Hippocampal formation (tissue), 2 donors: ENCODE measurements around the gene RELT.
A peak's percentile ranks its signal among the peaks of the same experiment; 100 is the strongest.

Experiments used
- DNase-seq, 2 donors: peaks; one replicate each; lab custom pipeline; 2025; lab: John Stamatoyannopoulos, UW

The RELT gene

DNA sequence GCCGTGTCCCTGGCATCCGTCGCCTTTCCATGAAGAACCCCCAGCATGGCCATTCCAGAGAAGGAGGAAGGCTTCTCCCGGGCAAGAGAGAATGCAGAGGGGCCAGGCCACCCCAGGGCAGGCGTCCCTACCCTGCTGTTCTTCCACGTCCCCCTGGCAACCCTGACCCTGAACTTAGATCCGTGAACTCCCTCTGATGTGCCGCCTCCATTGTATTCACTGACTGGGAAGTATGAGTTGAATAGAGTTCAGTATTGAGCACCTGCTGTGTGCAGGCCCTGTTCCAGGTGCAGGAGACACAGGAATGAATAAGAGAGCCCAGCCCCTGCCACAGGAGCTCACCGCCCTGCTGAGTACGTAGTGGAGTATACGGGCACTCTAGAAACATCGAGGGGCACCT, 29.1 kb upstream of the RELT start:
- no peak for DNase-seq

DNA sequence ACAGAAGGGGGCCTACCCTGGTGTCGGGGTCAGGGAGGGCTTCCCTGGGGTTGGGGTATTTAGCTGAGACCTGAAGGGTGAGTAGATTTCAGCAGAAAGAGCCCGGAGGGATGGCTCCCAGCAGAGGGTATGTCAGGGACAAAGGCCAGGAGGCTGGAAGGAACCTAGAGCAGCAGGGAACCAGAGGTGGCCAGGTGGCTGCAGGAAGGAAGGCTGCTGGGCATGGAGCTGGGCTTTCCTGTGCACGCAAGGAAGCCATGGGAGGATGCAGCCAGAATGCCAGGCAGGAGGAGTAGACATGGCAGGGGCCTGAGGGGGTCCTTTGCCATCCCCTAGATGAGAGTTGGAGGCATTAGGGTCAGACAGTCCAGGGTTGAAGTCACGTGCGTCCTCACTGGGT, 27.4 kb upstream of the RELT start:
- DNase-seq: no peak

DNA sequence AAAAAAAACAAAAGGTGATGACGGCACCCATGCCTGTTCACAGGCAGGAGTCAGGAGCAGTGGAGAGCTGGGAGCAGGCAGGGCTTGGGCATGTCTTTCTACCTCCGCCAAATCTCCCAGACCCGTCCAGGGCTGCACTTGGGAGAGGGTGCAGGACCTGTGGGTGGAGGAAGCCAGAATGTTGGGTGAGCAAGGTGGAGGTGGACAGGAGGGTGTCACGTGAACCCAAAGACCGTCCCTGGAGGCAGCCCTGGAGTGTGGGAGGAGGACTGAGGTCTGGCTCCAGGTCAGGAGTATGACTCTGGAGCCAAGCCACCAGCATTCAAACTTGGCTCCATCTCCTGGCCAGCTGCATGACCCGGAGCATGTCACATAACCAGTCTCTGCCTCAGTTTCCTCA, 26.6 kb upstream of the RELT start:
- DNase-seq: no peak

DNA sequence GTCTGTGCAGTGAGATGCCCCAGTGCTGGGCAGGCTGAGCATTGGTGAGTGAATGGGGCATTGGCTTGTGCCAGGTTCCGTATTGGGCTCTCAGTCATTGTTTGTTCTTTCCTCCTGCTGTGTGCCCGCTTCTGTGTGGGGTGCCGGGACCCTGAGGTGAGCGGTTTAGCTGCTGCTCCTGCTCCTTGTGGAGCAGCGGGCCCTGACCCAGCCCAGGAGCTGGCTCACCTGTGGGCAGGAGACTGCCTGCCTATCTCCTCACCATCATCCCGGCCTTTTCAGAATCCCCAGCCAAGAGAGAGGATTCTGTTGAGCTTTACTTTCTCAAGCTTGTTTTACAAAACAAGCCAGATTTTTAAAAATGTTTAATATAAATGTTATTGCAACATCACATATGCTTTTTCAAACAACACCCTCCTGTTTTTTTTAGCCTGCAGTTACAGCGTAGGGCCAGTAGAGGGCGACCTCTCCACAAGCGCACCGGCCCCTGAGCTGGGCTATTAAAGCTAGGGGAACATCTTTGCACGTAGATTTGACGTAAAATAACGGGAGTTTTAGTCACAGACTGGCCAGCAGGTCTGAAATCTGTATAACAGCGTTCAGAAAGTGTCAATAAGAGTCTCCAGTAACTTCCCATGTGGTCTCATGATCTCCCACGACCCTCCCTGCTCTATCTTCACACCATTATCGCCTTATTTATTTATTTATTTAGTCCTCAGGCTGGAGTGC, 25.1 kb upstream of the RELT start:
- peak; percentile 13 to 60 for DNase-seq

DNA sequence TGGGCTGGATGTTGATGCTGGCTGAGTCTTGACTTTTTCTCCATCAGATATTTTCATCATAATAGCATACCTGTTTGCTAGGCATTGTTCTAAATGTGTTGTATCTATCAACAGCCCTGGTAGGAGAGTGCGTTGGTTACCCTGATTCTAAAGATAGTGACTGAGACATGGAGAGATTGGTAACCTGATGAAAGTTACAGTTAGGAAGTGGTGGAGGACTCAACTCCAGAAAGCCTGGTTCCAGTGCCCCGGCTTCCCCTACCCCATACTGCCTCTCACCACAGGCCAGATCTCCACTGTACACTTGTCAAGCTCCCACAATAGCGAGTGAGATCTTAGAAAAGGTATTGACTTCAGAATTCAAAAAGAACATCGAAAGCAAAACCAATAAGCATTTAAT, 22.8 kb upstream of the RELT start:
- DNase-seq: no peak

DNA sequence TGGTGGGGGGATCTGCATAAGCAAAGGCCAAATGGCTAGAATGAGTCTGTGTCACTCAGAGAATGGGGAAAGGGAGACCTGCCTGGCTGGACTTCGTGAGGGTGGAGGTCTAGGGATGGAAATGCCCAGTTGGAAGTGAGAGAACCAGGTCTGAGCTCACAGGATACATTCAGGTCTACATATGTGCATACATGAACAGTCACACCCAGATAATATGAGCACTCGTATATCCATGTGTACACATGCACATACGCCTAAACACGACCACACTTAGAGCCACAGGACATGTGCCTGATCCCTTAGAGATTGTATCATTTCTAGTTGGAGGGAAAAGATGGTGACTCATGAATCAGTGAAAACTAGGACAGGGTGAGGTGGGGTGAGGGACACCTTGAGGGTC, 21.1 kb upstream of the RELT start:
- DNase-seq: no peak

DNA sequence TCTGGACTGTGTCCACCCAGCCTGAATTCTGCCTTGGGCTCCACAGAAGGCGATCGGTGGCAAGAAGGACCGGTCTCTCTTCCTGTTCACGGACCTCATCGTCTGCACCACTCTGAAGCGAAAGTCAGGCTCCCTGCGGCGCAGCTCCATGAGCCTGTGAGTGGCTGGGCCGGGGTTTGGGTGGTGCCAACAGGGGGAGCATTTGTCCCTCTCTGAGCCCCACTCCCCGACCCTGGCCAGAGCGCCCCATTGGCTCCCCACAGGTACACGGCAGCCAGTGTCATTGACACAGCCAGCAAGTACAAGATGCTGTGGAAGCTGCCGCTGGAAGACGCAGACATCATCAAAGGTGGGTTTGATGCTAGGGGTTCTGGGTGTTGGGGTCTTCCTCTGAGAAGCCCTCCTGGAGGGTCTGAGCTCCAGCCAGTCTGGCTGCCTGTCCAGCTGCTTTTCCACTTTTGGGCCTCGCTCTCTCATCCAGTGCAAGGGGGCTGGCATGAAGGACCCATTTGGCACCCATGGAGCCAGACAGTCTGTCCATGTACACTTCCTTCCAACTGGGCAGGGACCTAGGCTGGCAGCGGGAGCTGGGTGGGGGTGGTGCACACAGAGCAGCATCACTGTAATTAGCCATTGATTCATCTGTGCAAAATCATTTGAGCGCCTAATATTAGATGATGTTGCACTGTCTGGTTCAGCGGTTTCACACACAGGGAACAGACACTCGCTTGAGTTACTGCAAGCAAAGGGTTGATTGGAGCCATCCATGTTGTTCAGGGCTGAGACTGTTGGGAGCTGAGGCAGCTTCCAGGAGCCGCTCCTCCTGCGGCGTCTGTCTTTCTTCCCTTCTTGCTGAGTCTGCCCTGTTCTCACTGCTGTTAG, 19.0 kb upstream of the RELT start:
- DNase-seq: no peak

DNA sequence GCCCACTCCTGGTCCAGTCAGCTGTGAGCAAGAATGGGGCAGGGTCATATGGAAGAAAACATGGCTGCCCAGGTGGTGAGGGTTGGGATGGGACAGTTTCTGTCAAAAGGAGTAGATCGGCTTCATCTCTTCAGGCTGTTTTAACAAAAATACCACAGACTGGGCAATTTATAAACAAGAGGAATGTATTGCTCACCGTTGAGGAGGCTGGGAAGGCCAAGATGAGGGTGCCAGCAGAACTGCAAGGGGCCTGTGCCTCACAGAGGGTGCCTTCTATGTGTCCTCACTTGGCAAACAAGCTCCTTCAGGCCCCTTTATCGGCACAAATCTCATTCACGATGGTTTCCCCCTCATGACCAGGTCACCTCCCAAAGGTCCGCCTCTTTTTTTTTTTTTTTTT, 18.1 kb upstream of the RELT start:
- DNase-seq: no peak

DNA sequence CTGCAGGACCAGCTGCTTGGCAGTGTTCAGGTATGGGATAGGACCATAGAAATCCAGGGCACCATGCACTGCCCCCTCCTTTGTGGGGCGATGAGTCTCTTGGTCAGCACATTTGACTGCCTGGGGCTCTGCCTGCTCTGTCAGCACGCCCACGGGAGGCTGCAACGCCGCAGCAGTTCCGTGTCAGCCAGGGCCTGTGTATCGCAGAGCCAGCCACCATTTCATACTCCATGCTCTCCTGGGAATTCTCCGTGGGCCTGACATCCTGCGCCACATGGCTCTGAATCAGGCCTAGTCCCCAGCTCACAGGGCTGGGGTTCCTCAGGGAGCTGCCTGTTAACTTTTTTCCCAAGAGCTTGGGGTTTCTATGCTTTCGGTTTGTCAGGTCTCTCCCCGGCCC, 16.9 kb upstream of the RELT start:
- no peak for DNase-seq

DNA sequence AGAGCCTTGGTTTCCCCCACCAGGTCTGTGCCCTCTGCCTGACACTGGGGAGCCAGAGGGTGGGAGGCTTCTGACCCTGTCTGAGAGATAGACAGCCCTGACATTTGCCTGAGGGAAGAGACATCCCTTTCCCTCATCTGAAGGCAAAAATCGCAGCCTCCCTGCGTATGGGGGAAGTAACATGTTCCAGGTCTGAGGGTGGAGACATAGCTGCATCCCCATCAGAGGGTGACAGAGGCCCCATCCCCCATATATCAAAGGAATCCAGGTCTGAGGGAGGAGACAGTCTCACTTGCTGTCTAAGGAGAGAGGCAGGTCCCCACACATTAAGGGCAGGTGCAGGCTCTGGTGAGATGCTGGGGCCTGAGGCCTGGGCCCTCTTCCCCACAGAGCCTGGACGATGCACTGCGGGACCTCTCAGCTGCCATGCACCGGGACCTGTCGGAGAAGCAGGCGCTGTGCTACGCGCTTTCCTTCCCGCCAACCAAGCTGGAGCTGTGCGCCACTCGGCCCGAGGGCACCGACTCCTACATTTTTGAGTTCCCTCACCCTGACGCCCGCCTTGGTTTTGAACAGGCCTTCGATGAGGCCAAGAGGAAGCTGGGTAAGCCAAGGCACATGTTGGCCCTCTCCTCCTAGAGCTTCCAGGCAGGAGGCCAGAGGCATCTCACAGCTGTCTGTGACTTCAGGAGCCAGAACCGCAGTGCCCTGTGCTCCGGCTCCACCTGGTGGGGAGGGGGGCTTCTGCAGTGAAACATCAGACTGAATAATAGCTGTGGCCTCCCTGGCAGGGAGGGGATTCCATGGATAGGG, 16.1 kb upstream of the RELT start:
- no peak for DNase-seq

DNA sequence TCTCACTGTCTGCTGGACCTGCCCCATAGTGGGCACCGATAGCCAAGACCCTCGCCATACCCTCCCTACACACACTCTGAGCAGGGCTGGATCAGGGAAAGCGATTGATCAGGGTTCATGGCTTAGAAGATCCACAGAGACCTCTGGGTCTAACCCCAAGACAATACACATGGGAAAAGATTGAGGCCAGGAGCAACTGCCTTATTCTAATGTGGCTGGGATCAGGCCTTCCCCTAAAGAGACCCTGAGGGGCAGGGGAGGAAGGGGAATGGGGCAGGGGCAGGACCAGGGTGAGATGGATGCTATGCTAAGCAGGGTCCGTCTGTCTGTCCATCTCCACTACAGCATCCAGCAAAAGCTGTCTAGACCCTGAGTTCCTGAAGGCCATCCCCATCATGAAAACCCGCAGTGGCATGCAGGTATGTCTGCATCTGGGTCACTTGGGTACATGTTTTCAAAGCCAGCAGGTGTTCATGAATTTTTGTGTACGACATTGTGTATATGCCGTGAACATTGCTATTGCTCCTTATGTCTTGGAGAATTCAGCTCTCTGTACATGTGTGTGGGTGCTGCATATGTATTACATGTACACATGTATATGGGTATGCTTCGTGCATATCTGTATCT, 15.3 kb upstream of the RELT start:
- no peak for DNase-seq

DNA sequence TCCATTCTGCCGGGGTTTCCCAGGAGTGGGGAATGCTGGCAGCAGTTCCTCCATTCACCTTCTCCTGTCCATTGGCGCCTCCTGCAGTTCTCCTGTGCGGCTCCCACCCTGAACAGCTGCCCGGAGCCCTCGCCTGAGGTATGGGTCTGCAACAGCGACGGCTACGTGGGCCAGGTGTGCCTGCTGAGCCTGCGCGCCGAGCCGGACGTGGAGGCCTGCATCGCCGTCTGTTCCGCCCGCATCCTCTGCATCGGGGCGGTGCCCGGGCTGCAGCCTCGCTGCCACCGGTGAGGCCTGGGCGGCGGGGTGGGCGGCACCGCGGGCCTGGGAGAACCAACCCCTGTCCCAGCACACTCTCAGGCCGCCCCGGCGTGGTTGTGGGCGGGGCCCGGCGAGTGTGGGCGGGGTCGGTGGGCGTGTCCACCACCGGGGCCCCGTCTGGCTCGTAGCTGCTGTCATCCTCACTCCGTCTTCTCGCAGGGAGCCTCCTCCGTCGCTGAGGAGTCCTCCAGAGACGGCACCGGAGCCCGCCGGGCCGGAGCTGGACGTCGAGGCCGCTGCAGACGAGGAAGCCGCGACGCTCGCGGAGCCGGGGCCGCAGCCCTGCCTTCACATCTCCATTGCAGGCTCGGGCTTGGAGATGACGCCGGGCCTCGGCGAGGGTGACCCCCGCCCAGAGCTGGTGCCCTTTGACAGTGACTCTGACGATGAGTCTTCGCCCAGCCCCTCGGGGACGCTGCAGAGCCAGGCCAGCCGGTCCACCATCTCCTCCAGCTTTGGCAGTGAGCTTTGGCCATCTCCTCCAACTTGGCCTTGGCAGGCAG, 14.0 kb upstream of the RELT start:
- no peak for DNase-seq

DNA sequence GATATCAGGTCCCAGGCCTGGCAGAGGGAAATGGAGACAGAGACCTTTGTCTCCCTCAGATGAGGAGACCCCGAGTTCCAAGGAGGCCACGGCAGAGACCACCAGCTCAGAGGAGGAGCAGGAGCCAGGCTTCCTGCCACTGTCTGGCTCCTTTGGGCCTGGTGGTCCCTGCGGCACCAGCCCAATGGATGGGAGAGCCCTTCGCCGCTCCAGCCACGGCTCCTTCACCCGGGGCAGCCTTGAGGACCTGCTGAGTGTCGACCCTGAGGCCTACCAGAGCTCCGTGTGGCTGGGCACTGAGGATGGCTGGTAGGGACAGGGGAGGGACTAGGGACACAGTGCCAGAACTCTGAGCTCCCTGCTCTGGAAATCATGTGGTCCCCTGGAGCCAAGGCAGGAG, 13.1 kb upstream of the RELT start:
- no peak for DNase-seq

DNA sequence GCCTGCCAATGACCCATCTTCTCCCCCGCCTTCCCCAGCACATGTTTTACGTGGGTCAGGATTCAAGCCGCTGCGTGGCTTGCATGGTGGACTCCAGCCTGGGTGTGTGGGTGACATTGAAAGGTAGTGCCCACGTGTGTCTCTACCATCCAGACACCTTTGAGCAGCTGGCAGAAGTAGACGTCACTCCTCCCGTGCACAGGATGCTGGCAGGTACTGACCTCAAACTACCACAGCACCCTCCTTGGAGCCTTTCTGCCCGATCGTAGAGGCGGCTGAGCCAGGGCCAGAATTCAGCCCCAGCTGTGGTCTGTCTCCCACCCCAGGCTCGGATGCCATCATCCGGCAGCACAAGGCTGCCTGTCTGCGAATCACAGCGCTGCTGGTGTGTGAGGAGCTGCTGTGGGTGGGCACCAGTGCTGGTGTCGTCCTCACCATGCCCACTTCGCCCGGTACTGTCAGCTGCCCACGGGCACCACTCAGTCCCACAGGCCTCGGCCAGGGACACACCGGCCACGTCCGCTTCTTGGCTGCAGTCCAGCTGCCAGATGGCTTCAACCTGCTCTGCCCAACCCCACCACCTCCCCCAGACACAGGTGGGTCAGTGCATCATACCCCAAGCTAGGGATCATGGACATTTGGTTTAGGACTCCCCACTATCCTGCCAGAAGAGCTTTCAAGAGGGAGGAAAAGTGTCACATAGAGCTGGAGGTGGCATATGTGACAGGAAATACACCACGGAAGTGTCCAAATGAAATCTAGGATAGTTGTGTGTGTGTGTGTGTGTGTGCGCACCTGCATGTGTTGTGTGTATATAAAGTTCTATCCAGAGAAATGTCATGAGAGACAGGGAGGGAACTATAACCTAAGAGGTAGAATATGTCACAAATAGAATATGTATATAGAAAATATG, 10.6 kb upstream of the RELT start:
- DNase-seq: no peak

DNA sequence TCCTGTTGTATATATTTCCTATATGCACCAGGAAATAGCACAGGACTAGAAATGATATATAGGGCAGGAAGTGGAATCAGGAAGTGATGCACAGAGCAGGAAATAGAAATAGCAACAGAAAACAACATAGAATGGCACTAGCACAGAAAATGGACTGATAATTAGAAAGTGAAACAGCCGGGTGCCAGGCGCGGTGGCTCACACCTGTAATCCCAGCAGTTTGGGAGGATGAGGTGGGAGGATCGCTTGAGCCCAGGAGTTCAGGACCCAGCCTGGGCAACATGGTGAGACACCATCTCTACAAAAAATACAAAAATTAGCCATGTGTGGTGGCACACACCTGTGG, 10.0 kb upstream of the RELT start:
- DNase-seq: no peak

DNA sequence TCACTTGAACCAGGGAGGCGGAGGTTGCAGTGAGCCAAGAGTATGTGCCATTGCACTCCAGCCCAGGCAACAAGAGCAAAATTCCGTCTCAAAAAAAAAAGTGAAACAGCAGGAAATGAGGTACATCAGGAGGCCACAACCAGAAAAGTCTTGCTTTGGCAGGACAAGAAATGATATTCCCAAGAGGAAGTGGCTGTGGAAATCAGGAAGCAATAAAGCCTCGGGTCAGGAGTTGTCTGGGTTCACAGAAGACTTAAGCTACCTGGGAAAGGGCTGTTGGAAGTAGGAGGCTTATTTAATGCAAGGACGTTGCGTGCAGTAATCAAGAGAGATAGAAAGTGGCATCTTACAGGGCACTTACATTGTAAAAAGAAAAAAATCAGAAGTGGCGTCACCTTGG, 9.2 kb upstream of the RELT start:
- no peak for DNase-seq

DNA sequence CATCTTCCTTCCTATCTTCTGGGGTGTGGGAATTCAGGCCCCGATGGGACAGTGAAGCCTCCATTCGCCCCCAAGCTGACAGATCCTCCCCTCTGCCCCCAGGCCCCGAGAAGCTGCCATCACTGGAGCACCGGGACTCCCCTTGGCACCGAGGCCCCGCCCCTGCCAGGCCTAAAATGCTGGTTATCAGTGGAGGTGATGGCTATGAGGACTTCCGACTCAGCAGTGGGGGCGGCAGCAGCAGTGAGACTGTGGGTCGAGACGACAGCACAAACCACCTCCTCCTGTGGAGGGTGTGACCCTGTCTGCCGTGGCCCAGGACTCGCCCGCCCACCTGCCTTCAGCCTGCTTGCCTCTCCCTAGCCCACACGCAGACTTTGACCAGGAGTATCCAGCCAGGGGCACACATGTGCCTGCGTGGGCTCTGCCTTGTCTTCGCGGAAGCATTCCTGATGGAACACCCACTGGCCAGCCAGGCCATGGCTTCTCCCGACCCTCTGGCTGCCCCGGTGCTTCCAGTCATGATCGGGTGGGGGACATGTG, 8.6 kb upstream of the RELT start:
- no peak for DNase-seq

DNA sequence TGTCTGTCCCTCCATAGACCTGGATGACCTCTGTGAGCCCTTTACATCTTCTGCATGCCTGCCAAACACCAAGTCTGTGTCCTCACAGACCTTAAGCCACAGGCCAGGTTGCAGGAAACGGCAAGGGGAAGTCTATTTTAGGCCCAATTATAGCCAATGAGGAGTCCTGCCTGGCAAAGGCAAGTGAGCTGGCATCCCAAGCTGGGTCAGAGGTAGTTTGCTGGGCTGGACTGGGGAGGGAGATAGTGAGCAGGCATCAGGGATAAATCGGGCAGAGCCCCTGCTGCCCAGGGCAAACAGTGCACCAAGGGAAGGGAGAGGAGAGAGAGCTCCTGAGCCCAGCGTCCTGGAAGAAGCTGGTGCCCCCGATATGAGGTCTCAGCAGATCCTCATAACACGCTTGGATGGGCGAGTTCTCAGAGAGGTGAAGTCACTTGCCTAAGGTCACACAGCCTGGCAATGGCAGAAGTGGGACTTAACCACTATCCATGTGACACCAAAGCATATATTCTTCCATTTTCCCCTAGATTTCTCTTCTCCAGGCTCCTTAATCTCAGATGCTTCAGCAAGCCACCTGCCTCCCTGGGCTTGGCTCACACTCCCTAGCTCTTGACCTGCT, 3.7 kb upstream of the RELT start:
- DNase-seq: no peak

DNA sequence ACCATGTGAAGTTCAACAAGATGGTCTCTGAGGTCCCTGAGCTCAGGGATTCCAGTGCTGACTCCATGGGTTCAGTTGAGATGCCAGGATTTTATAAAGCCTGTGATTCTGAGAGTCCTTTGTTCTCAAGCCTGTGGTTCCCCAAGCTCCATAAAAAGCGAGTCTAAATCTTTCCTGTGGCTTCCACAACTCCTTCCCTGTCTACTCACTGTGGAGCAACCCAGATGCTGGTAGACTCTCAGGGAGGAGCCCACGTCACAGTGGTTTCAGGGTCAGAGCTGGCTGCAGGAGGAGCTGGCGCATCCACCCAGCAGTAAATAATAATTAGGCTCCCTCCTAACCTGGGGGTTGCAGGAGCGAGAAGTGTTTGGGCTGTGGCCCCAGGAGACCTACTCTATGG, 2.0 kb upstream of the RELT start:
- no peak for DNase-seq

DNA sequence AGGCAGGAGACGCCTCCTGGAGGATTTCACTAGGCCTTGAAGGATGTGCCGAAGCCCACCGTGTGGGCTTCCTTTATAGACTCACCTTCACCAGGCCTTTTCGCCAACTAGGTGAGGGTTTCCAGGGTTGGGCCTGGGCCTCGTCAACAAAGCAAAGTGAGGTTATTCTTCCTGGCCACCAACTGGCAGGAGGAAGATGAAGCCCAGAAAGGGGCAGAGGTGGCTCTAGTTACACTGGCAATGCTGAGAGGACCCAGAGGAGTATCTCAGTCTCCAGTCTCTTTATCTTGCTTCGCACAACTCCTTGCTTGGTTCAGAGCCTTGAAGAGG, 404 bp upstream of the RELT start:
- no peak for DNase-seq
